Measurements from ENCODE around the gene LIN9.

LIN9 gene

DNA sequence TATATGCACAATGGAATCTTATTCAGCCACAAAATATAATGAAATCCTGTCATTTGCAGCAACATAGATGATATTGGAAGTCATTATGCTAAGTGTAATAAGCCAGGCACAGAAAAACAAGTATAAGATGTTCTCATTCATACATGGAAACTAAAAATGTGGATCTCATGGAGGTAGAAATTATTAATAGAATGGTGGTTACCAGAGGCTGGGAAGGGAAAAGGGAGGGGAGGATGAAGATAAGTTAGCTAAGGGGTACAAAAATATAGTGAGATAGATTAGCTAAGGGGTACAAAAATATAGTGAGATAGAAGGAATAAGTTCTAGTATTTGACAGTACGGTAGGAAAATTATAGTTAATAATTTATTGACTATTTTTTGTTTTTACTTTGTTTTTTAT lies 27.9 kb downstream of the LIN9 start:
- H3F3A ChIP-seq (ENCODE audit: control insufficient read depth, insufficient read depth) = peaks cover 3% of the 10 kb centered on the region; the same call in 1 of the 2 replicates
- no peak overlapping the region for H3K27ac ChIP-seq (ENCODE audit: low read depth, low read length)
- H4K20me1 ChIP-seq (ENCODE audit: control insufficient read depth, insufficient read depth, low read depth, low read length) = no peaks in the 10 kb centered on the region
- peaks cover 25% of the 10 kb centered on the region for H3K36me3 ChIP-seq (ENCODE audit: control insufficient read depth, low read length)
- no peaks in the 10 kb centered on the region for H3K9me2 ChIP-seq (replicated peaks; ENCODE audit: control insufficient read depth, low read length)
- no peaks in the 10 kb centered on the region for H3K79me2 ChIP-seq (ENCODE audit: control insufficient read depth, low read length)
- TF ChIP-seq EZH2phosphoT487 (IDR thresholded peaks at IDR 0.05; ENCODE audit: borderline replicate concordance, low read length) = no peak
- TF ChIP-seq, protein P1, sequence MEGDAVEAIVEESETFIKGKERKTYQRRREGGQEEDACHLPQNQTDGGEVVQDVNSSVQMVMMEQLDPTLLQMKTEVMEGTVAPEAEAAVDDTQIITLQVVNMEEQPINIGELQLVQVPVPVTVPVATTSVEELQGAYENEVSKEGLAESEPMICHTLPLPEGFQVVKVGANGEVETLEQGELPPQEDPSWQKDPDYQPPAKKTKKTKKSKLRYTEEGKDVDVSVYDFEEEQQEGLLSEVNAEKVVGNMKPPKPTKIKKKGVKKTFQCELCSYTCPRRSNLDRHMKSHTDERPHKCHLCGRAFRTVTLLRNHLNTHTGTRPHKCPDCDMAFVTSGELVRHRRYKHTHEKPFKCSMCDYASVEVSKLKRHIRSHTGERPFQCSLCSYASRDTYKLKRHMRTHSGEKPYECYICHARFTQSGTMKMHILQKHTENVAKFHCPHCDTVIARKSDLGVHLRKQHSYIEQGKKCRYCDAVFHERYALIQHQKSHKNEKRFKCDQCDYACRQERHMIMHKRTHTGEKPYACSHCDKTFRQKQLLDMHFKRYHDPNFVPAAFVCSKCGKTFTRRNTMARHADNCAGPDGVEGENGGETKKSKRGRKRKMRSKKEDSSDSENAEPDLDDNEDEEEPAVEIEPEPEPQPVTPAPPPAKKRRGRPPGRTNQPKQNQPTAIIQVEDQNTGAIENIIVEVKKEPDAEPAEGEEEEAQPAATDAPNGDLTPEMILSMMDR (IDR thresholded peaks at IDR 0.05; ENCODE audit: low read depth, low read length, poor library complexity, severe bottlenecking) = no peak
- H3K4me2 ChIP-seq (ENCODE audit: low read length) = no peak overlapping the region
- H3K4me3 ChIP-seq (ENCODE audit: low read length) = no peak overlapping the region
- H3K9me3 ChIP-seq (ENCODE audit: control insufficient read depth, insufficient read depth, low read length) = no peaks in the 10 kb centered on the region
- H3K4me1 ChIP-seq (ENCODE audit: control insufficient read depth, low read length) = peaks cover 6% of the 10 kb centered on the region
- H3K27me3 ChIP-seq (ENCODE audit: control insufficient read depth, low read length) = no peaks in the 10 kb centered on the region

DNA sequence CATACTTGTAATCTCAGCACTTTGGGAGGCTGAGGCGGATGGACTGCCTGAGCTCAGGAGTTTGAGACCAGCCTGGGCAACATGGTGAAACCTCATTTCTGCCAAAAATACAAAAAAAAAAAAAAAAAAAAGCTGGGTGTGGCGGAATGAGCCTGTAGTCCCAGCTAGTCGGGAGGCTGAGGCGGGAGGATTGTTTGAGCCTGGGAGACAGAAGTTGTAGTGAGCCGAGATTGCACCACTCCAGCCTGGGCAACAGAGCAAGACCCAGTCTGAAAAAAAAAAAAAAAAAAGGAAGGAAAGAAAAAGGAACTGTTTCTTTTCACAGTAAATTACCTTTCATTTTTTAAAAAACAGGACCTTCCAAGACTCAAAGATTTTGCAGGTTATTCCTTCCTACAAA lies 29.5 kb downstream of the LIN9 start:
- Histone ChIP-seq H3F3A (ENCODE audit: control insufficient read depth, insufficient read depth) (peaks cover 3% of the 10 kb centered on the region; the same call in 1 of the 2 replicates), H3K79me2 (ENCODE audit: control insufficient read depth, low read length) (no peaks in the 10 kb centered on the region), H3K9me2 (replicated peaks; ENCODE audit: control insufficient read depth, low read length) (no peaks in the 10 kb centered on the region), H3K4me3 (ENCODE audit: low read length) (no peak overlapping the region), H3K36me3 (ENCODE audit: control insufficient read depth, low read length) (peaks cover 31% of the 10 kb centered on the region), H4K20me1 (ENCODE audit: control insufficient read depth, insufficient read depth, low read depth, low read length) (no peaks in the 10 kb centered on the region), H3K27me3 (ENCODE audit: control insufficient read depth, low read length) (no peaks in the 10 kb centered on the region), H3K27ac (ENCODE audit: low read depth, low read length) (no peak overlapping the region), H3K9me3 (ENCODE audit: control insufficient read depth, insufficient read depth, low read length) (no peaks in the 10 kb centered on the region), H3K4me2 (ENCODE audit: low read length) (no peak overlapping the region), H3K4me1 (ENCODE audit: control insufficient read depth, low read length) (peaks cover 6% of the 10 kb centered on the region)
- TF ChIP-seq, protein P1 (IDR thresholded peaks at IDR 0.05; ENCODE audit: low read depth, low read length, poor library complexity, severe bottlenecking) = no peak
- no peak for TF ChIP-seq EZH2phosphoT487 (IDR thresholded peaks at IDR 0.05; ENCODE audit: borderline replicate concordance, low read length)

DNA sequence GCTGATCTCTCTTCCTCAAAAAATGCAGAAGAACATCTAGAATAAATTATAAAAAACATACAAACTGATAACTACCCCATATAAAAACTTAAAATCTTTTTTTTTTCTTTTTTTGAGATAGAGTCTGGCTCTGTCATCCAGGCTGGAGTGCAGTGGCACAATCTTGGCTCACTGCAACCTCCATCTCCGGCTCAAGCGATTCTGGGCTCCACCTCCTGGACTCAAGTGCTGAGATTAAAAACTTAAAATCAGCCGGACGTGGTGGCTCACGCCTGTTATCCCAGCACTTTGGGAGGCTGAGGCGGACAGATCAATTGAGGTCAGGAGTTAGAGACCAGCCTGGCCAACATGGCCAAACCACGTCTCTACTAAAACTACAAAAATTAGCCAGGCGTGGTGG lies 31.1 kb downstream of the LIN9 start:
- peaks cover 6% of the 10 kb centered on the region for H3K4me1 ChIP-seq (ENCODE audit: control insufficient read depth, low read length)
- H3K27ac ChIP-seq (ENCODE audit: low read depth, low read length) = no peak overlapping the region
- no peaks in the 10 kb centered on the region for H3K27me3 ChIP-seq (ENCODE audit: control insufficient read depth, low read length)
- H4K20me1 ChIP-seq (ENCODE audit: control insufficient read depth, insufficient read depth, low read depth, low read length) = no peaks in the 10 kb centered on the region
- H3K9me2 ChIP-seq (replicated peaks; ENCODE audit: control insufficient read depth, low read length) = no peaks in the 10 kb centered on the region
- peaks cover 3% of the 10 kb centered on the region; the same call in 1 of the 2 replicates for H3F3A ChIP-seq (ENCODE audit: control insufficient read depth, insufficient read depth)
- no peak overlapping the region for H3K4me3 ChIP-seq (ENCODE audit: low read length)
- TF ChIP-seq, protein P1 (IDR thresholded peaks at IDR 0.05; ENCODE audit: low read depth, low read length, poor library complexity, severe bottlenecking) = no peak
- no peak for TF ChIP-seq EZH2phosphoT487 (IDR thresholded peaks at IDR 0.05; ENCODE audit: borderline replicate concordance, low read length)
- no peak overlapping the region for H3K4me2 ChIP-seq (ENCODE audit: low read length)
- H3K79me2 ChIP-seq (ENCODE audit: control insufficient read depth, low read length) = no peaks in the 10 kb centered on the region
- H3K9me3 ChIP-seq (ENCODE audit: control insufficient read depth, insufficient read depth, low read length) = no peaks in the 10 kb centered on the region
- peaks cover 33% of the 10 kb centered on the region for H3K36me3 ChIP-seq (ENCODE audit: control insufficient read depth, low read length)
